ENCODE data around the gene TIPARP. TPM values are rescaled to one million over a fixed set of nuclear protein-coding genes. Genes with fewer than 3 reads are reported as not detected.

The TIPARP gene
- total and polyA plus RNA-seq, 2 donors (not counting 1 experiment from before 2014, with no cell fraction given), result 11.2 to 42.5 TPM

GRCh38 chr3:156626104-156626503 lies 48.3 kb upstream of the TIPARP start:
- H2AFZ ChIP-seq (ENCODE audit: insufficient read depth, low read depth, low read length, poor library complexity, severe bottlenecking), result no peak overlapping the region
- POLR2A ChIA-PET, result no interaction called here
- ATAC-seq (ENCODE audit: low read depth) (no peak), DNase-seq (no peak)
- no peaks in the 10 kb centered on the region for H3K4me1 ChIP-seq (ENCODE audit: control insufficient read depth in 2 of 2, insufficient read depth in 2 of 2, low read length in 2 of 2)
- no peaks in the 10 kb centered on the region for H3K9me3 Mint-ChIP-seq (ENCODE audit: insufficient read depth)
- no peak overlapping the region for H3K9ac ChIP-seq (ENCODE audit: low read length)
- TF ChIP-seq EZH2 (IDR thresholded peaks at IDR 0.05; ENCODE audit: borderline replicate concordance, insufficient read depth, low read depth, low read length, poor library complexity, severe bottlenecking), result no peak
- TF ChIP-seq CTCF (IDR thresholded peaks at IDR 0.05), result no peak
- no peak overlapping the region for H3K4me3 ChIP-seq (ENCODE audit: control extremely low read depth in 1 of 5, extremely low read depth in 1 of 5, insufficient read depth in 1 of 5, low read depth in 2 of 5, low read length in 4 of 5)
- no peaks in the 10 kb centered on the region for H3K27me3 Mint-ChIP-seq
- WGBS (ENCODE audit: insufficient coverage), result 100% methylated on average over 1 of the region's 5 CpGs
- no peak overlapping the region for H3K27ac Mint-ChIP-seq
- H3K27me3 ChIP-seq (replicated peaks in 1 of 4; ENCODE audit: control extremely low read depth in 1 of 4, control insufficient read depth in 3 of 4, insufficient read depth in 4 of 4, low read length in 3 of 4), result no peaks in the 10 kb centered on the region
- H4K20me1 ChIP-seq (ENCODE audit: control insufficient read depth, insufficient read depth, low read length, poor library complexity, severe bottlenecking), result no peaks in the 10 kb centered on the region
- H3K27ac ChIP-seq (ENCODE audit: low read length in 2 of 2), result no peak overlapping the region
- H3K36me3 ChIP-seq (replicated peaks in 1 of 2; ENCODE audit: control extremely low read depth in 1 of 2, control insufficient read depth in 1 of 2, extremely low read depth in 1 of 2, insufficient read depth in 2 of 2, low read length in 1 of 2), result no peaks in the 10 kb centered on the region
- no peak overlapping the region for H3K4me3 Mint-ChIP-seq
- H3K4me1 Mint-ChIP-seq, result no peaks in the 10 kb centered on the region
- intact Hi-C loops (cut with micrococcal nuclease), result no loop called here
- no peaks in the 10 kb centered on the region for H3K79me2 ChIP-seq (ENCODE audit: control insufficient read depth, insufficient read depth, low read length)
- no peak overlapping the region for H3K4me2 ChIP-seq (replicated peaks; ENCODE audit: low read depth, low read length, poor library complexity, severe bottlenecking)
- CTCF ChIA-PET, result no interaction called here
- H3K9me3 ChIP-seq (ENCODE audit: control extremely low read depth in 1 of 3, control insufficient read depth in 2 of 3, insufficient read depth in 1 of 3, low read length in 2 of 3), result no peaks in the 10 kb centered on the region

- 83% methylated on average over 1 of the region's 3 CpGs for WGBS (ENCODE audit: insufficient coverage)
- Histone ChIP-seq H3K27ac (ENCODE audit: low read length in 2 of 2) (no peak overlapping the region), H4K20me1 (ENCODE audit: control insufficient read depth, insufficient read depth, low read length, poor library complexity, severe bottlenecking) (no peaks in the 10 kb centered on the region), H3K9me3 (ENCODE audit: control extremely low read depth in 1 of 3, control insufficient read depth in 2 of 3, insufficient read depth in 1 of 3, low read length in 2 of 3) (no peaks in the 10 kb centered on the region), H2AFZ (ENCODE audit: insufficient read depth, low read depth, low read length, poor library complexity, severe bottlenecking) (no peak overlapping the region), H3K9ac (ENCODE audit: low read length) (no peak overlapping the region), H3K79me2 (ENCODE audit: control insufficient read depth, insufficient read depth, low read length) (no peaks in the 10 kb centered on the region), H3K4me1 (ENCODE audit: control insufficient read depth in 2 of 2, insufficient read depth in 2 of 2, low read length in 2 of 2) (no peaks in the 10 kb centered on the region), H3K36me3 (replicated peaks in 1 of 2; ENCODE audit: control extremely low read depth in 1 of 2, control insufficient read depth in 1 of 2, extremely low read depth in 1 of 2, insufficient read depth in 2 of 2, low read length in 1 of 2) (no peaks in the 10 kb centered on the region), H3K4me2 (replicated peaks; ENCODE audit: low read depth, low read length, poor library complexity, severe bottlenecking) (no peak overlapping the region), H3K27me3 (replicated peaks in 1 of 4; ENCODE audit: control extremely low read depth in 1 of 4, control insufficient read depth in 3 of 4, insufficient read depth in 4 of 4, low read length in 3 of 4) (no peaks in the 10 kb centered on the region), H3K4me3 (ENCODE audit: control extremely low read depth in 1 of 5, extremely low read depth in 1 of 5, insufficient read depth in 1 of 5, low read depth in 2 of 5, low read length in 4 of 5) (no peak overlapping the region)
- no peak for ATAC-seq (ENCODE audit: low read depth)
- POLR2A ChIA-PET, result no interaction called here
- Mint-ChIP-seq H3K27me3 (no peaks in the 10 kb centered on the region), H3K27ac (no peak overlapping the region), H3K9me3 (ENCODE audit: insufficient read depth) (no peaks in the 10 kb centered on the region), H3K4me1 (no peaks in the 10 kb centered on the region), H3K4me3 (no peak overlapping the region)
- TF ChIP-seq EZH2 (IDR thresholded peaks at IDR 0.05; ENCODE audit: borderline replicate concordance, insufficient read depth, low read depth, low read length, poor library complexity, severe bottlenecking) (no peak), CTCF (IDR thresholded peaks at IDR 0.05) (no peak)
- CTCF ChIA-PET, result interaction anchor here (1.7 kb wide), 1 partner anchor 509 kb away, joined by 4 read pairs; no protein-coding TSS in a partner anchor
- intact Hi-C loops (cut with micrococcal nuclease), result no loop called here
- DNase-seq, result no peak
Observed at GRCh38 chr3:156627946-156628569, 46.3 kb upstream of the TIPARP start.
